ENCODE data around the gene GRXCR1.
A peak's percentile ranks its signal among the peaks of the same experiment; 100 is the strongest.

The GRXCR1 gene

DNA sequence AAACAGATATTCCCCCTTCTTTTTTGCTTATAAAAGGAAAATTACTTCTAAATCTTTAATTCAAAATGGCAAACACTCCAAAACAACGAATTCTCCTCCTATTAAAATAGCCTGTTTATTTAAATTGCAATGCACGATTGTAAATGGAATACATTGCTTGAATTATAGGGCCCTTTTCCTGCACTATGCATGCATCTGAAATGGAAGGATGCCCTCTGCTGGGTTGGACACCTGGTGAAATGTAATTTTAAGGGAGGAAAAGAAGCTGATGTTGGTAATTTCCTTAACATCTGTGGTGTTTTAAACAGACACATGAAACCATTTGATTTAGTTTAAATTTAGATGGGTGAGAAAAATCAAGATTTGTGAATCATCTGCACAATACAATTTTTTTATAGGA, 72.8 kb downstream of the GRXCR1 start:
- H4K5ac ChIP-seq (ENCODE audit: low read length) = no peak overlapping the region
- H3K4me3 ChIP-seq (ENCODE audit: low read length) = no peak overlapping the region
- H3K18ac ChIP-seq (ENCODE audit: low read length) = no peak overlapping the region
- no peaks in the 10 kb centered on the region for H3K4me1 ChIP-seq (ENCODE audit: control insufficient read depth, low read depth, low read length)
- no peak overlapping the region for H3K4ac ChIP-seq (ENCODE audit: low read depth, low read length)
- no peak overlapping the region for H3K27ac ChIP-seq (ENCODE audit: low read depth, low read length)
- H3K27me3 ChIP-seq (ENCODE audit: insufficient read depth, low read length, poor library complexity) = no peaks in the 10 kb centered on the region
- no peaks in the 10 kb centered on the region for H3K36me3 ChIP-seq (ENCODE audit: control insufficient read depth, insufficient read depth, low read length)
- no peak overlapping the region for H2AK5ac ChIP-seq (ENCODE audit: low read length)
- H4K8ac ChIP-seq (ENCODE audit: low read depth, low read length) = no peak overlapping the region
- no peak overlapping the region for H2BK120ac ChIP-seq (ENCODE audit: low read depth, low read length)
- no CpG with 5 or more reads among the region's 2 CpGs for WGBS (ENCODE audit: extremely low coverage, insufficient coverage, low lambda C conversion rate)
- DNase-seq = peak; percentile 8
- H2BK15ac ChIP-seq (replicated peaks; ENCODE audit: low read depth) = no peak overlapping the region
- H3K79me1 ChIP-seq (ENCODE audit: low read length) = no peaks in the 10 kb centered on the region
- H3K4me2 ChIP-seq (ENCODE audit: low read length) = no peak overlapping the region
- no peak overlapping the region for H2BK5ac ChIP-seq (ENCODE audit: low read length)
- no peak overlapping the region for H3K9ac ChIP-seq (ENCODE audit: low read length)
- H3K23ac ChIP-seq (ENCODE audit: low read length) = no peak overlapping the region
- H3K79me2 ChIP-seq (ENCODE audit: control insufficient read depth, insufficient read depth, low read length) = no peaks in the 10 kb centered on the region
- no peak overlapping the region for H3K56ac ChIP-seq (ENCODE audit: low read length)

DNA sequence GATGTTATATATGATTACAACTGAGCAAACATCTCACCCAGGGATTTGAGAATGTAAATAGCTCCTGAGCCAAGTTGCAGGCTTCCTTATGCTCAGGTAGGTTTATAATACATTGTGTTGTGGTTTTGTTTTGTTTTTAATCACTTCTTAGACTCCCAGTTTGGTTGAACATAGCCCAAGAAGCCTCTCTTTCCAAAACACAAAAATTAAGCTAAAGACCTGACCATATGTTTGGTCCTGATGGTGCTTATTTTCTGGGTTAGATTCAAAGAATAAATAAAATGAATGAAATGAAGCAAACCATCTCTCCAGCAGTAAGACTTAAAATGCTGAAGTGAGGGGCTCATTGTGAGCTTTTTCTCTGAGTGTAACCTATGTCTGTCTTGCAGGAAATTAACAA, 93.5 kb downstream of the GRXCR1 start:
- no peaks in the 10 kb centered on the region for H3K27me3 ChIP-seq (ENCODE audit: insufficient read depth, low read length, poor library complexity)
- no peak overlapping the region for H3K9ac ChIP-seq (ENCODE audit: low read length)
- no peak overlapping the region for H3K27ac ChIP-seq (ENCODE audit: low read depth, low read length)
- H2BK5ac ChIP-seq (ENCODE audit: low read length) = no peak overlapping the region
- no peak overlapping the region for H3K23ac ChIP-seq (ENCODE audit: low read length)
- H4K8ac ChIP-seq (ENCODE audit: low read depth, low read length) = no peak overlapping the region
- H3K56ac ChIP-seq (ENCODE audit: low read length) = no peak overlapping the region
- H3K79me1 ChIP-seq (ENCODE audit: low read length) = no peaks in the 10 kb centered on the region
- no peak overlapping the region for H3K18ac ChIP-seq (ENCODE audit: low read length)
- no peak for DNase-seq
- no peak overlapping the region for H3K4me3 ChIP-seq (ENCODE audit: low read length)
- H3K79me2 ChIP-seq (ENCODE audit: control insufficient read depth, insufficient read depth, low read length) = no peaks in the 10 kb centered on the region
- H2AK5ac ChIP-seq (ENCODE audit: low read length) = no peak overlapping the region
- no peak overlapping the region for H2BK120ac ChIP-seq (ENCODE audit: low read depth, low read length)
- no peak overlapping the region for H3K4ac ChIP-seq (ENCODE audit: low read depth, low read length)
- no peak overlapping the region for H4K5ac ChIP-seq (ENCODE audit: low read length)
- no peak overlapping the region for H3K4me2 ChIP-seq (ENCODE audit: low read length)
- no peaks in the 10 kb centered on the region for H3K36me3 ChIP-seq (ENCODE audit: control insufficient read depth, insufficient read depth, low read length)
- no peak overlapping the region for H2BK15ac ChIP-seq (replicated peaks; ENCODE audit: low read depth)
- H3K4me1 ChIP-seq (ENCODE audit: control insufficient read depth, low read depth, low read length) = no peaks in the 10 kb centered on the region

DNA sequence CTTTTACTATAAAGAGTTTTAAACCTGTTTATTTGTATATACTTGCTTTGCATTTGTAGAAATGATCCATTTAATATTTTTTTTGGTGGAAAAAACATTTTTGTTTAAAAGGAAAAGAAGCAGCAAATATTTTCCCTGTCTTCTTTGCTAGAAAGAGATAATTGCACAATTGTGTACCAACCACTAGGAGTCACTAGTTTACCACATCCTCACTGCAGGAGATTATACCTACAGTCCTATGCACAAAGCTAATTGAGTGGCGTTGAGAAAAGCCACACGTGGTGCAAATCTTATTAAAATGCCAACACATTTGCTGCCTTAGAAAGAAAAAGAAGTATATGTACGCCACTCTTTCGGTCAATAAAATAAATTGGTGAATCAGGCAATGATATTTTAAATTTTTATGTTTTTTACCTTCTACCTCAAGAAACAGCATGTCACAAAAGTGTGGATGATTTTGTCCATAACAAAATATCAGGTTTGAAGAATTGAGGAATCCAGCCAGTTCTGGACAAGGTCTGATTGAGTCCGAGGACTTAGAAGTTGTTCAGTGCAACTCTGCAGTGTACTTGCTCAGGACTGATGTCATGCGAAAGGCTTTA, 102.9 kb downstream of the GRXCR1 start:
- Histone ChIP-seq H3K18ac (ENCODE audit: low read length) (no peak overlapping the region), H3K27ac (ENCODE audit: low read depth, low read length) (no peak overlapping the region), H3K4me3 (ENCODE audit: low read length) (no peak overlapping the region), H3K23ac (ENCODE audit: low read length) (no peak overlapping the region), H3K79me2 (ENCODE audit: control insufficient read depth, insufficient read depth, low read length) (no peaks in the 10 kb centered on the region), H2BK15ac (replicated peaks; ENCODE audit: low read depth) (no peak overlapping the region), H4K5ac (ENCODE audit: low read length) (no peak overlapping the region), H2BK120ac (ENCODE audit: low read depth, low read length) (no peak overlapping the region), H3K27me3 (ENCODE audit: insufficient read depth, low read length, poor library complexity) (no peaks in the 10 kb centered on the region), H3K36me3 (ENCODE audit: control insufficient read depth, insufficient read depth, low read length) (no peaks in the 10 kb centered on the region), H3K4me2 (ENCODE audit: low read length) (no peak overlapping the region), H3K4me1 (ENCODE audit: control insufficient read depth, low read depth, low read length) (no peaks in the 10 kb centered on the region), H4K8ac (ENCODE audit: low read depth, low read length) (no peak overlapping the region), H3K79me1 (ENCODE audit: low read length) (no peaks in the 10 kb centered on the region), H2AK5ac (ENCODE audit: low read length) (no peak overlapping the region), H3K9ac (ENCODE audit: low read length) (no peak overlapping the region), H3K56ac (ENCODE audit: low read length) (no peak overlapping the region), H3K4ac (ENCODE audit: low read depth, low read length) (no peak overlapping the region), H2BK5ac (ENCODE audit: low read length) (no peak overlapping the region)
- WGBS (ENCODE audit: extremely low coverage, insufficient coverage, low lambda C conversion rate) = no CpG with 5 or more reads among the region's 6 CpGs
- DNase-seq = peak; percentile 63

DNA sequence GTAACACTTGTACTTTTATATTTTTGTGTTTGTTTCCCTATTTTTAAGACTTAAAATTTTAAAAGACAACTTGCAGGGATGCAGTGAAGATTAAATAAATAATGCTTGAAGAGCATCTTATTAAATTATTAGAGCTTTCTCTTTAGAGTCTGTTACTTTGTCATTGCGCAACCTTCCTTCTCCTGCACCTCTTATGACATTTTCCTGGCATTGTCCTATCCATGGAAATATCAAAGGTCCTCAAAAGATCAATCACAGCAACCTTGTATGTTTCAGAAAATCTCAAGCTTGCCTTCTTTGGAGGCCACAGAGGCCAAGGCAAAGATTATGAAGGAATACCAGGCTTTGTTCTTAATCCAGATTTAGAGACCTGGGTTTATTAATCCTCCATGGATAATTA, 116.3 kb downstream of the GRXCR1 start:
- H3K9ac ChIP-seq (ENCODE audit: low read length) = no peak overlapping the region
- H2BK15ac ChIP-seq (replicated peaks; ENCODE audit: low read depth) = no peak overlapping the region

GRCh38 chr4:43014256-43014655, 121.7 kb downstream of the GRXCR1 start:
- DNase-seq = no peak
- Histone ChIP-seq H3K9ac (ENCODE audit: low read length) (no peak overlapping the region), H3K18ac (ENCODE audit: low read length) (no peak overlapping the region), H3K4me2 (ENCODE audit: low read length) (no peak overlapping the region), H3K23ac (ENCODE audit: low read length) (no peak overlapping the region), H2AK5ac (ENCODE audit: low read length) (no peak overlapping the region), H2BK120ac (ENCODE audit: low read depth, low read length) (no peak overlapping the region), H3K79me1 (ENCODE audit: low read length) (no peaks in the 10 kb centered on the region), H4K5ac (ENCODE audit: low read length) (no peak overlapping the region), H3K4me1 (ENCODE audit: control insufficient read depth, low read depth, low read length) (no peaks in the 10 kb centered on the region), H3K27me3 (ENCODE audit: insufficient read depth, low read length, poor library complexity) (no peaks in the 10 kb centered on the region), H3K36me3 (ENCODE audit: control insufficient read depth, insufficient read depth, low read length) (no peaks in the 10 kb centered on the region), H3K27ac (ENCODE audit: low read depth, low read length) (no peak overlapping the region), H3K4ac (ENCODE audit: low read depth, low read length) (no peak overlapping the region), H4K8ac (ENCODE audit: low read depth, low read length) (no peak overlapping the region), H3K56ac (ENCODE audit: low read length) (no peak overlapping the region), H2BK15ac (replicated peaks; ENCODE audit: low read depth) (no peak overlapping the region), H3K79me2 (ENCODE audit: control insufficient read depth, insufficient read depth, low read length) (no peaks in the 10 kb centered on the region), H2BK5ac (ENCODE audit: low read length) (no peak overlapping the region), H3K4me3 (ENCODE audit: low read length) (no peak overlapping the region)
- WGBS (ENCODE audit: extremely low coverage, insufficient coverage, low lambda C conversion rate) = no CpG with 5 or more reads among the region's 4 CpGs

More for the DNA sequence above, 116.3 kb downstream of the GRXCR1 start:
- DNase-seq = no peak
- Histone ChIP-seq H3K4me1 (ENCODE audit: control insufficient read depth, low read depth, low read length) (no peaks in the 10 kb centered on the region), H3K4me3 (ENCODE audit: low read length) (no peak overlapping the region), H3K79me2 (ENCODE audit: control insufficient read depth, insufficient read depth, low read length) (no peaks in the 10 kb centered on the region), H3K4ac (ENCODE audit: low read depth, low read length) (no peak overlapping the region), H2BK120ac (ENCODE audit: low read depth, low read length) (no peak overlapping the region), H2AK5ac (ENCODE audit: low read length) (no peak overlapping the region), H3K27me3 (ENCODE audit: insufficient read depth, low read length, poor library complexity) (no peaks in the 10 kb centered on the region), H3K4me2 (ENCODE audit: low read length) (no peak overlapping the region), H3K18ac (ENCODE audit: low read length) (no peak overlapping the region), H3K56ac (ENCODE audit: low read length) (no peak overlapping the region), H3K27ac (ENCODE audit: low read depth, low read length) (no peak overlapping the region), H4K8ac (ENCODE audit: low read depth, low read length) (no peak overlapping the region), H3K23ac (ENCODE audit: low read length) (no peak overlapping the region), H4K5ac (ENCODE audit: low read length) (no peak overlapping the region), H3K36me3 (ENCODE audit: control insufficient read depth, insufficient read depth, low read length) (no peaks in the 10 kb centered on the region), H3K79me1 (ENCODE audit: low read length) (no peaks in the 10 kb centered on the region), H2BK5ac (ENCODE audit: low read length) (no peak overlapping the region)
- no CpG with 5 or more reads among the region's 1 CpG for WGBS (ENCODE audit: extremely low coverage, insufficient coverage, low lambda C conversion rate)

- H3K4me2 ChIP-seq (ENCODE audit: low read length) = no peak overlapping the region
- no peak overlapping the region for H2AK5ac ChIP-seq (ENCODE audit: low read length)
- no peak overlapping the region for H2BK15ac ChIP-seq (replicated peaks; ENCODE audit: low read depth)
- no peaks in the 10 kb centered on the region for H3K27me3 ChIP-seq (ENCODE audit: insufficient read depth, low read length, poor library complexity)
- no peaks in the 10 kb centered on the region for H3K79me2 ChIP-seq (ENCODE audit: control insufficient read depth, insufficient read depth, low read length)
- no peak overlapping the region for H3K56ac ChIP-seq (ENCODE audit: low read length)
- no peak overlapping the region for H3K18ac ChIP-seq (ENCODE audit: low read length)
- no peak overlapping the region for H4K8ac ChIP-seq (ENCODE audit: low read depth, low read length)
- no peaks in the 10 kb centered on the region for H3K79me1 ChIP-seq (ENCODE audit: low read length)
- H3K4ac ChIP-seq (ENCODE audit: low read depth, low read length) = no peak overlapping the region
- no peak overlapping the region for H4K5ac ChIP-seq (ENCODE audit: low read length)
- no peak overlapping the region for H3K23ac ChIP-seq (ENCODE audit: low read length)
- no peak overlapping the region for H3K27ac ChIP-seq (ENCODE audit: low read depth, low read length)
- no peaks in the 10 kb centered on the region for H3K36me3 ChIP-seq (ENCODE audit: control insufficient read depth, insufficient read depth, low read length)
- no peak overlapping the region for H3K9ac ChIP-seq (ENCODE audit: low read length)
- no peaks in the 10 kb centered on the region for H3K4me1 ChIP-seq (ENCODE audit: control insufficient read depth, low read depth, low read length)
- H2BK120ac ChIP-seq (ENCODE audit: low read depth, low read length) = no peak overlapping the region
- no peak overlapping the region for H2BK5ac ChIP-seq (ENCODE audit: low read length)
- WGBS (ENCODE audit: extremely low coverage, insufficient coverage, low lambda C conversion rate) = no CpG with 5 or more reads among the region's 1 CpG
- H3K4me3 ChIP-seq (ENCODE audit: low read length) = no peak overlapping the region
- DNase-seq = no peak
Measured at GRCh38 chr4:43041632-43042031, 149.1 kb downstream of the GRXCR1 start.

Data from mesendoderm (in vitro differentiated cells).